K562 (cell line): ENCODE data around the gene ATRNL1. TPM values are rescaled to one million over a fixed set of nuclear protein-coding genes. Genes with fewer than 3 reads are reported as not detected.

Experiments used
- ATAC-seq: fragments of 200-7000 bp; cut with Tn5 transposase; 3 replicates; pipeline ENCODE4 v1.9.1; 2020; ENCODE audit warnings: moderate library complexity
- BruUV-seq: library from RNA; stranded (reverse); fragments of 400-500 nt; replicated peaks from 2 replicates; lab custom pipeline; 2021; lab: Mats Ljungman, UMichigan
- CTCF ChIA-PET: fragments of 300-600 bp; formaldehyde crosslinking; extraction: SDS; loops from one replicate; lab custom pipeline; 2021; ENCODE audit warnings: low intra/inter-chr PET ratio; lab: Yijun Ruan, JAX
- POLR2A ChIA-PET: fragments of 300-600, 350-650 bp; sonication (Branson Sonifier 250); formaldehyde crosslinking; extraction: SDS; loops from one replicate; lab custom pipeline; 2021; ENCODE audit warnings: antibody characterized with exemption, inconsistent platforms; lab: Yijun Ruan, JAX
- DNase-seq, 4 experiments: peaks; one replicate each; pipeline versions ENCODE4 v3.0.0 to v3.0.0-alpha.2; 2011 to 2018; ENCODE audit warnings: low spot score in 3 of 4, mixed read lengths in 3 of 4; ENCODE audit errors: extremely low read depth in 1 of 4
- FAIRE-seq: peaks from 2 replicates; lab custom pipeline; 2011; peaks lifted over from hg19 to GRCh38; lab: Jason Lieb, UNC
- H2AFZ ChIP-seq: 2 replicates; pipeline ENCODE4 v1.6.0; 2011; ENCODE audit warnings: low read depth, low read length, control low read depth, inconsistent platforms
- H3K27ac ChIP-seq: fragments of 200-600 bp; 3 replicates; pipeline ENCODE4 v1.8.0; 2011; ENCODE audit warnings: low read depth, mild to moderate bottlenecking, control low read depth, inconsistent platforms, low read length, moderate library complexity, mixed read lengths; ENCODE audit errors: extremely low read depth
- H3K27me3 ChIP-seq, 2 experiments: fragments of 300-600 bp in 1 of 2; 2 replicates in 1 of 2; 3 replicates in 1 of 2; pipeline versions ENCODE4 v1.6.0 to v1.8.0; 2011; ENCODE audit warnings: inconsistent platforms in 2 of 2, low read length in 2 of 2, mild to moderate bottlenecking in 1 of 2, mixed read lengths in 1 of 2, moderate library complexity in 1 of 2; ENCODE audit not compliant: control insufficient read depth in 2 of 2, insufficient read depth in 2 of 2
- H3K36me3 ChIP-seq: fragments of 300-600 bp; 3 replicates; pipeline ENCODE4 v1.8.0; 2011; ENCODE audit warnings: mild to moderate bottlenecking, low read length, inconsistent platforms; ENCODE audit not compliant: control insufficient read depth, insufficient read depth
- H3K4me1 ChIP-seq, 2 experiments: fragments of 200-600 bp in 1 of 2; replicated peaks in 1 of 2; 2 replicates in 1 of 2; 3 replicates in 1 of 2; pipeline versions ENCODE4 v1.5.1 to v1.8.0; 2011; ENCODE audit warnings: inconsistent platforms in 2 of 2, low read length in 2 of 2, mild to moderate bottlenecking in 1 of 2, mixed read lengths in 1 of 2, moderate library complexity in 1 of 2; ENCODE audit not compliant: control insufficient read depth in 2 of 2, insufficient read depth in 2 of 2
- H3K4me2 ChIP-seq: 2 replicates; pipeline ENCODE4 v1.6.1; 2011; ENCODE audit warnings: low read length, control low read depth, inconsistent platforms, mixed read lengths; ENCODE audit not compliant: insufficient read depth
- H3K4me3 ChIP-seq: fragments of 200-600 bp; sonication (generic), shearing (Covaris generic); 2 replicates; pipeline ENCODE4 v1.5.1; 2016; ENCODE audit warnings: control low read depth, inconsistent platforms
- H3K79me2 ChIP-seq: fragments of 200-600 bp; 3 replicates; pipeline ENCODE4 v1.8.0; 2011; ENCODE audit warnings: low read length, inconsistent platforms; ENCODE audit not compliant: control insufficient read depth, insufficient read depth
- H3K9ac ChIP-seq, 2 experiments: 2 replicates each; pipeline versions ENCODE4 v1.6.0 to v1.6.1; 2011; ENCODE audit warnings: low read depth in 2 of 2, low read length in 2 of 2, control low read depth in 1 of 2, inconsistent platforms in 1 of 2, mild to moderate bottlenecking in 1 of 2, mixed read lengths in 1 of 2; ENCODE audit not compliant: insufficient read depth in 1 of 2
- H3K9me1 ChIP-seq: one replicate; pipeline ENCODE4 v1.6.0; 2011; ENCODE audit warnings: inconsistent platforms, mild to moderate bottlenecking, low read length, moderate library complexity; ENCODE audit not compliant: control insufficient read depth, insufficient read depth
- H3K9me3 ChIP-seq: replicated peaks from 2 replicates; pipeline ENCODE4 v1.5.1; 2011; ENCODE audit warnings: low read depth, low read length, inconsistent platforms; ENCODE audit not compliant: control insufficient read depth, insufficient read depth
- H4K20me1 ChIP-seq: replicated peaks from 2 replicates; pipeline ENCODE4 v1.6.1; 2011; ENCODE audit warnings: low read length, inconsistent platforms, mixed read lengths; ENCODE audit not compliant: control insufficient read depth, insufficient read depth
- ASH1L ChIP-seq: fragments of 450-650 bp; IDR thresholded peaks from 2 replicates; pipeline ENCODE4 v1.6.1; 2018; ENCODE audit warnings: borderline replicate concordance, mild to moderate bottlenecking, low read depth; ENCODE audit not compliant: partially characterized antibody
- C11orf30 ChIP-seq: fragments of 450-650 bp; IDR thresholded peaks from 2 replicates; pipeline ENCODE4 v1.6.1; 2016; ENCODE audit warnings: low read depth, mild to moderate bottlenecking
- ETV5 ChIP-seq: sonication (generic); formaldehyde crosslinking; IDR thresholded peaks from 2 replicates; pipeline ENCODE4 v1.4.0; 2020; ENCODE audit warnings: low read depth, mild to moderate bottlenecking, missing genetic modification reagents
- GABPA ChIP-seq: fragments of 200-800 bp; sonication (Bioruptor generic); conservative IDR thresholded peaks from 2 replicates; pipeline ENCODE4 v1.6.1; 2016; ENCODE audit warnings: low read depth, missing genetic modification characterization, missing compliant biosample characterization
- HDAC3 ChIP-seq: fragments of 450-650 bp; IDR thresholded peaks from 2 replicates; pipeline ENCODE4 v1.6.1; 2018; ENCODE audit warnings: borderline replicate concordance, mild to moderate bottlenecking, moderate library complexity; ENCODE audit not compliant: partially characterized antibody
- JUNB ChIP-seq: fragments of 450-650 bp; formaldehyde crosslinking; conservative IDR thresholded peaks from 2 replicates; pipeline ENCODE4 v1.4.0; 2020; ENCODE audit warnings: mild to moderate bottlenecking
- L3MBTL2 ChIP-seq: fragments of 450-650 bp; IDR thresholded peaks from 2 replicates; pipeline ENCODE4 v1.6.1; 2016; ENCODE audit warnings: mild to moderate bottlenecking, moderate library complexity
- NCOA2 ChIP-seq, 2 experiments: fragments of 450-650 bp; IDR thresholded peaks; 2 replicates each; pipeline ENCODE4 v1.6.1; 2018; ENCODE audit warnings: mild to moderate bottlenecking in 2 of 2, moderate library complexity in 1 of 2; ENCODE audit not compliant: partially characterized antibody in 2 of 2
- NELFE ChIP-seq: IDR thresholded peaks from 2 replicates; pipeline ENCODE4 v1.6.1; 2011; ENCODE audit warnings: mild to moderate bottlenecking; ENCODE audit not compliant: insufficient read depth, insufficient read length
- NONO ChIP-seq, 2 experiments: fragments of 200-400 bp in 1 of 2; fragments of 450-650 bp in 1 of 2; formaldehyde crosslinking in 1 of 2; IDR thresholded peaks; 2 replicates each; pipeline ENCODE4 v1.6.1; 2017; ENCODE audit warnings: low read depth in 2 of 2, mild to moderate bottlenecking in 2 of 2, moderate library complexity in 2 of 2, low read length in 1 of 2
- RNF2 ChIP-seq: sonication (generic); IDR thresholded peaks from 2 replicates; pipeline ENCODE4 v1.6.1; 2016
- SMAD1 ChIP-seq: fragments of 150-350 bp; IDR thresholded peaks from 2 replicates; pipeline ENCODE4 v1.6.1; 2014; ENCODE audit warnings: low read length, low read depth; ENCODE audit not compliant: partially characterized antibody
- VEZF1 ChIP-seq: fragments of 200-800 bp; sonication (Bioruptor generic); IDR thresholded peaks from 2 replicates; pipeline ENCODE4 v1.6.1; 2017; ENCODE audit warnings: missing genetic modification characterization, missing compliant biosample characterization
- ZKSCAN1 ChIP-seq: fragments of 150-350 bp; IDR thresholded peaks from 2 replicates; pipeline ENCODE4 v1.6.1; 2016; ENCODE audit warnings: low read depth, low read length
- ZNF224 ChIP-seq: sonication (generic); formaldehyde crosslinking; IDR thresholded peaks from 2 replicates; pipeline ENCODE4 v1.8.0; 2022; ENCODE audit warnings: mild to moderate bottlenecking, missing genetic modification reagents
- WGBS: fragments of 100-300 bp; shearing (Covaris generic); methylation state at CpG from one replicate; pipeline ENCODE4 v1.1.6; 2016; ENCODE audit warnings: low coverage, mixed read lengths; ENCODE audit not compliant: insufficient coverage; ENCODE audit errors: missing lambda C conversion rate; 5-methylcytosine and 5-hydroxymethylcytosine counted together
- in situ Hi-C: fragments of 300-500 bp; cut with MboI; formaldehyde crosslinking; loops from 4 replicates; pipeline ENCODE4 v1.15.0; 2018; ENCODE audit warnings: inconsistent platforms, mixed read lengths
- intact Hi-C: fragments of 100-400 bp; cut with micrococcal nuclease; formaldehyde crosslinking; loops from 2 replicates; pipeline ENCODE4 v1.14.2; 2022
- polyA plus RNA-seq, 8 experiments: library from polyadenylated mRNA; depleted of rRNA in 4 of 8; stranded (reverse) in 5 of 8; unstranded in 3 of 8; fragments of >200 nt; fragmentation: Nextera tagmentation in 2 of 8; fragmentation: Illumina TruSeq in 1 of 8; extraction: Ambion mirVana in 2 of 8; extraction: Trizol in 1 of 8; gene quantifications; 2 replicates each; pipeline versions ENCODE4 v1.2.1 to v1.2.3, GENCODE V29; 2011 to 2014; ENCODE audit warnings: inconsistent platforms in 1 of 8, missing spikeins in 1 of 8
- total RNA-seq, 7 experiments: library from RNA; depleted of rRNA in 6 of 7; stranded (reverse); fragments of >200 nt in 6 of 7; fragmentation: Illumina TruSeq in 2 of 7; extraction: Trizol in 2 of 7; gene quantifications; 2 replicates each; pipeline versions ENCODE4 v1.2.1 to v1.2.3, GENCODE V29; 2011 to 2021; ENCODE audit warnings: low replicate concordance in 1 of 7

ATRNL1 gene
- total and polyA plus RNA-seq, 9 of the 15 experiments (the other 6 are each of a cell fraction or from before 2014, with no cell fraction given), result 0.18 TPM; not detected in 8

GRCh38 chr10:115866174-115866573, 773.0 kb downstream of the ATRNL1 start:
- Histone ChIP-seq H3K4me3 (no peak overlapping the region), H3K4me2 (no peak overlapping the region), H3K4me1 (no peaks in the 10 kb centered on the region), H3K9me1 (no peaks in the 10 kb centered on the region), H3K9me3 (no peaks in the 10 kb centered on the region), H3K9ac (no peak overlapping the region), H3K27me3 (no peaks in the 10 kb centered on the region), H3K36me3 (no peaks in the 10 kb centered on the region), H3K27ac (no peak overlapping the region), H3K79me2 (no peaks in the 10 kb centered on the region), H2AFZ (no peak overlapping the region), H4K20me1 (no peaks in the 10 kb centered on the region)
- ChIA-PET CTCF (no interaction called here), POLR2A (no interaction called here)
- DNase-seq (no peak), FAIRE-seq (no peak), ATAC-seq (no peak)
- intact Hi-C loops (no loop called here), in situ Hi-C loops (no loop called here)
- no TSS peak for BruUV-seq
- WGBS, result 6% methylated on average over 1 of the region's 1 CpG
- TF ChIP-seq RNF2, result no peak
- no peak for TF ChIP-seq VEZF1 (CRISPR knock-in tag)
- TF ChIP-seq L3MBTL2, result no peak
- no peak for TF ChIP-seq NCOA2 (IDR thresholded peaks at IDR 0.05; ENCODE audit: partially characterized antibody in 2 of 2)
- TF ChIP-seq ASH1L, result no peak
- no peak for TF ChIP-seq JUNB
- no peak for TF ChIP-seq HDAC3
- no peak for TF ChIP-seq SMAD1
- TF ChIP-seq NONO (IDR thresholded peaks at IDR 0.05; ENCODE audit: low read depth in 2 of 2, low read length in 1 of 2), result no peak
- no peak for TF ChIP-seq C11orf30
- TF ChIP-seq ZNF224 (CRISPR knock-in tag), result no peak
- TF ChIP-seq ZKSCAN1, result no peak
- TF ChIP-seq GABPA (tag), result no peak
- no peak for TF ChIP-seq ETV5 (CRISPR knock-in tag)
- TF ChIP-seq NELFE, result no peak
